HG02610 (cell line): Measurements from ENCODE around the gene IRAK1BP1.
"Not testable (repeated sequence)": the region's sequence is repeated elsewhere in the genome, so short reads cannot be mapped to it uniquely, and the experiment has no call there.

ENCODE experiments used
- ATAC-seq: cut with Tn5 transposase; IDR thresholded peaks from one replicate; pipeline ENCODE4 v1.9.1; 2021; ENCODE audit warnings: mild to moderate bottlenecking, moderate library complexity; ENCODE audit not compliant: unreplicated experiment

Gene IRAK1BP1, protein sequence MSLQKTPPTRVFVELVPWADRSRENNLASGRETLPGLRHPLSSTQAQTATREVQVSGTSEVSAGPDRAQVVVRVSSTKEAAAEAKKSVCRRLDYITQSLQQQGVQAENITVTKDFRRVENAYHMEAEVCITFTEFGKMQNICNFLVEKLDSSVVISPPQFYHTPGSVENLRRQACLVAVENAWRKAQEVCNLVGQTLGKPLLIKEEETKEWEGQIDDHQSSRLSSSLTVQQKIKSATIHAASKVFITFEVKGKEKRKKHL

DNA sequence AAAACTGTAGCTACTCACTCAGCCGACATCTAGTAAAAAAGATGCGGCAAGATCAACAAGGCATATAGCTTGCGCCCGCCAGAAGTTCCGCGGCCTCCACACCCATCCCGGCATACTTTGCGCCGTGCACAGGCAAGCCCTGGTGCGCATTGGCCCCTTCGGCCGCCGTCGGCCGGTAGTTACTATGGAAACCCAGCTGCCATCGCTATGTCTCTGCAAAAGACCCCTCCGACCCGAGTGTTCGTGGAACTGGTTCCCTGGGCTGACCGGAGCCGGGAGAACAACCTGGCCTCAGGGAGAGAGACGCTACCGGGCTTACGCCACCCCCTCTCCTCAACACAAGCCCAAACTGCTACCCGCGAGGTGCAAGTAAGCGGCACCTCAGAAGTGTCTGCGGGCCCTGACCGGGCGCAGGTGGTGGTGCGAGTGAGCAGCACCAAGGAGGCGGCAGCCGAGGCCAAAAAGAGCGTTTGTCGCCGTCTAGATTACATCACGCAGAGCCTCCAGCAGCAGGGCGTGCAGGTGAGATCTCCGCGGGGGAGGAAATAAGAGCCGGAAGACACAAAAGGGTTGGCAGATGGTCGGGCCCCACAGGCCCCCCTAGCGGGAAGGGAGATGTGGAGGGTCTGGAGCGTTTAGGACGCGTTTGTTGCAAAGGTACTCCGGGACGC, at the start of gene IRAK1BP1:
Gene IRAK1BP1, plus strand, starts transcription at position 182 of the 671 bp plus-strand sequence. Its CDS starts 26 bp downstream, at position 208.
- peak; percentile 98 for ATAC-seq

DNA sequence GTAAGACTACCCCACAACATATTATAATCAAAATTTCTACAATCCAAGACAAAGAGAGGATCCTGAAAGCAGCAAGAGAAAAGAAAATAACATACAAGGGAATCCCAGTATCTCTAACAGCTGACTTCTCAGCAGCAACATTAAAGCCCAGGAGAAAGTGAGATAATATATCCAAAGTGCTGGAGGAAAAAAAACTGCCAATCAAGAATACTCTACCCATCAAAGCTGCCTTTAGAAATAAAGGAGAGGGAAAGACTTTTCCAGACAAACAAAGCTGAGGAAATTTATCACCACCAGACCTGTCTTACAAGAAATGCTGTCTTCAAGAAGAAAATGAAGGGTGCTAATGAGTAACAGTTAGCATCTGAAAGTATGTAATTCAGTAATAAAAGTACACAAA, 43.3 kb upstream of the IRAK1BP1 start:
- no peak for ATAC-seq

DNA sequence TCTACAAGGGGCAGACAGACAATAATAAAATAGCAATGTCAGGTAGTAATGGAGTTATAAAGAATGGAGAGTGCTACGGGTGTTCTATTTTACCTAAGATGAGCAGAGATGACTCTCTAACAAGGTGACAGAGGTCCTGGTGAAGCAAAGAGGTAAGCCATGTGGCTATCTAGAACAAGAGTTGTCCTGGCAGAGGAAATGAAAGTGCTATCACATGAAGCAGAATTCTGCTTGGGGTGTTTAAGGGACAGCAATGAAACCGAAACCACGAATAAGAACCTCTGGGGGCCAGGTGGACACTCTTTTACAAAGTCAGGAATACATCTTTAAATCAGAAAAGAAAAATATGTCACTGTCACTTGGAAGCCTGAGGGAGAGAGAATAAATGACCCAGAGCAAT, 37.9 kb upstream of the IRAK1BP1 start:
- no peak for ATAC-seq

DNA sequence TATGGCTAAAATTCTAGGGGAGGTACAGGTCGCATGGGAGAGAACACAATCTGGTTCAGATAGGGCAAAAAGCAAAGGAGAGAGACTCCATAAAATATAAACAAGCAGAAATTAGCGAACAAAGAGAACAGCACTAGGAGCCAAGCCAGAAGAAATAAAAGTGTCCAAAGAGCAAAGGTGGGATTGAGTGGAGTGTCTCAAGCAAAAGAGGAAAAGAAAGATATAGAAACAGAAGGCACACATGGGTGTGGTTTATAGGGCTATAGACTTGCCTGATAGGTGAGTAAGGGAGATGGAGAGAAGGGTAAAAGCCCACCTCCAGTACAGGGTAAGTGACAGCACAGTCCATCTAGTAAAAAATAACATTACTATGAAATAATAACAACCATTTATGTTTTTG, 36.5 kb upstream of the IRAK1BP1 start:
- no peak for ATAC-seq

DNA sequence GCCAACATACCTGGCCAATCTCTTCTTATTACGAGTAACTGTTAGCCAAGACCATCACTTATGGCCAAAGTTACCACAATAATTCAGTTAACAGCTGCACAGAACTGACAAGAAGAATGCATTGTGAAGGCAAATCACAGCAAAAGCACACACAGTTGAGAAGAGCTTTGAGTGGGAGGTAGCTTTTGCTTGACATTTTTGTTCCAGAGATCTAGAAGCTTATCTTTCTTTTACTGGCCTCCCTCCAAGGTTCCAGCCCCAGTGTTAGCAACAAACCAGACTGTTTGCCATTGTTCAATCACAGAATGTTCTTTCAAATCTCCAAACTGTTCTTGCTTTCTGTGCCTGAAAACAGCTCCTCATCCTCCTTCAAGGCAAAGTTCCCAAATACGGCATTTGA, 35.9 kb upstream of the IRAK1BP1 start:
- ATAC-seq, result no peak

DNA sequence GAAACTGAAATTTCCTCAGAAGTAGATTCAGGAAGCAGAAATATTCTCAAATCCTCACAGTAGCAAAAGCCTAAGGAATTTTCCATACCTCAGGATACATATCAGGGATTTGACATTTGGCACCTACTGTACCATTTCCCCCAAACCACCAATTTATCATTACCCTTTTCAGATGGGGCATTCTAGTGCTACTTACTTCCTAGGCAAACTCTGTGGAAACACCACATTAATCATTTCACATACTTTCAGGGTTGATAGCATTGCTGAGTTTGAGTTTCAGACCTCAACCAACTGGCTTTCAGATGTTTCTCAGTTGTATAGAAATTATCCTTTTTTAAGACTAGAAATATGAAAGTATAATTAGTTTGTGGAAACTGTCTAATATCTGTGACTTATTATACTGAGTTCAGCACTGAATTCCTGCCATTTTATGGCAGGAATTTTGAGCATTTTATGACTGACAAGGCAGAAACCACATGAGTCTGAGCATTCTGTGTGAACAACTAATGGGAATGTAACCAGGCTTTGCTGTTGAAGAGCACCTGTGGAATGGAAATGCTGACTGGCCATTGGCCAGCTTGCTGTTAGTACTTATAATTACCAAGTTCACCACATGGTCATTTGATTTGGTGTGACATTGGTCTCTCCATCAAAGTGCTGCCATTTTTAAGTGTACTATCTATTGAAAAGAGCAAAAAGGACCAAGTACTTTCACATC, 35.1 kb upstream of the IRAK1BP1 start:
- peak; percentile 43 for ATAC-seq

DNA sequence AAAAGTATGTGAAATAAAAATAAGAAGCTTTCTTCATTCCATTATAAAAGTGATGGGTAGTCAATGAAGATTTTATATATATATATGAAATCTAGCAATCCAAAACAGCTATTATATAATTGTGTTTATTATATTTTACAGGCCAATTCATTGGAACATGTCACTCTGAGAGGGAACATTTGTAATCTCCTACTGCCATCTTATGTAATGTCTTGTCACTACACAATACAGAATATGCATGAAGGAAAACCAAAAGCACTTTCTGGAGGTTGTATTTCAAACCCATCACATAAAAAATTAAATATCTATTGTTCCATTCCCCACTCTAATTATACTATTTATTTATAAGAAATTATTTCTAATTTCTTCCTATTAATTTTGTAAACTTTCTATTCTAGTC, 31.5 kb upstream of the IRAK1BP1 start:
- ATAC-seq, result no peak

- no peak for ATAC-seq
These were observed 30.8 kb upstream of the IRAK1BP1 start for GRCh38 chr6:78836598-78836997.

- no peak for ATAC-seq
These were observed 26.2 kb upstream of the IRAK1BP1 start for GRCh38 chr6:78841111-78841510.

DNA sequence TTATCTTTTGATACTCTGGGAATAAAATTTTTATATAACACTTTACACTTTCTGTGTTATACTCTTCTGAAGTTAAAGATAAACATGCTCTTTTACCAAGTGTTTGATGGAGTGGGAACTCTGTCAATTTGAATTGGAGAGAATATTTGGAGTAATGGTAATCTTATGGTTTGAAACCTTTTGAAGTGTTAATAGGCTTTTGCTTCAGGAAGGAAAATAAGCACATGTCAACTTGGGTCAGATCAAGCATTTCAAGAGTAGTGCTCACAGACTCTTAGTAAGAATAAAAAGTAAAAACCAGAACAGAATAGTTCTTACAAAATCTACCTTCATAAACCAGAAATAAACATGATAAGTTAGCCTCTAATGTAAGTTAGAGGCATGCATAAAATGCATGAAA, 24.4 kb upstream of the IRAK1BP1 start:
- no peak for ATAC-seq

DNA sequence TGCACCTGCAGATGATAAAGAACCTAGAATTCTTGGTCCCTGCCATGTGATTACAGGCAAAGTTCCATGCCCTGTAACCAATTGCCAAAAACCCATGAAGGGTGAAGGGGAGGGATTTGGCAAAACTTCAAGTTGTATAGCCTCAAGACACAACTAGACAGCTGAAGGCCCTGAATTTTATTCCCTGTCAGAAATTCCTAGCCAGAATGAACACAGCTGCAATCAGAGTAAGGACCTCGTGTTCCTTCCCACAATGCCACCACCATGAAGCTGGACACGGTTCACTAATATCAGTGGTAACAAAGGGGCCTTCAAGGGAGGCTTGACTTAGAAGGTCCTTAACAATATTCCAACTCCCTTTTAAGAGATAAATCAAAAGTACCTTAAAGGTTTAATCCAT, 22.5 kb upstream of the IRAK1BP1 start:
- no peak for ATAC-seq

DNA sequence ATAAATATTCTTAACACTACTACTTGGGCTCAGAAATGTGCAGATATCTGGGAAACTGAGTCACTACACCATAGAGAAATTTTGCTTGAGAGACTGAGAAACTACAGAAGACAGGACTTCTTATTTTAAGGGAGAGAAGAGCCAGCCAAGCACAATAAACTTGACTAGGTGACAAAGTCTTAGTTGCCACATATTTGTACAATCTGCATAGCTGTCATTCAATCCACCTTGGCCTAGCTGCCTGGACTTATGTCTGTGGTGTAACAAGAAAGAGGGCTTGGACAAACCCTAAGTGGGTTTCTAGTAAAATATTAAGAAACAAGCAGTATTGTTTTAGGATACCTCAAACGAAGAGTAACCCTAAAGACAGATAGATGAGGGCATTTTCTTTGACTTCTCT, 21.8 kb upstream of the IRAK1BP1 start:
- ATAC-seq, result no peak

GRCh38 chr6:78850621-78851020, 16.7 kb upstream of the IRAK1BP1 start:
- no peak for ATAC-seq

GRCh38 chr6:78851156-78851555, 16.2 kb upstream of the IRAK1BP1 start:
- no peak for ATAC-seq

DNA sequence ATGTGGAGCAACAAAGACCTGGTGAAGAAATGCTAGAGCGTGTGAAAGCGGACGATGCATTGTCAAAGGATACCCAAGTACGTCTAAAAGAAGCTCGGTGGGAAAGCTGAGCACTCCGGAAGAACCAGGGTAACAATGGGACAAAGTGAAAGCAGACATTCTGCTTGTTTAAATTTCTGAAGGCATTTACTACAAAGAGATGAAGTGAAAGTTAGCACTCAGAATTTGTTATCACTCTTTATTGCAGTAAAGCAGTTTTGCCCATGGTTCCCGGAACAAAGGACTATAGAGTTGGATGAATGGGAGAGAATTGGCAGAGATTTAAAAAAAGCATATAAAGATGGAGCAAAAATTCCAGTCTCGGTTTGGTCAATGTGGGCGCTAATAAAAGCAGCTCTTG, 12.8 kb upstream of the IRAK1BP1 start:
- no peak for ATAC-seq

GRCh38 chr6:78858339-78858938, 8.9 kb upstream of the IRAK1BP1 start:
- not testable (repeated sequence) for ATAC-seq

DNA sequence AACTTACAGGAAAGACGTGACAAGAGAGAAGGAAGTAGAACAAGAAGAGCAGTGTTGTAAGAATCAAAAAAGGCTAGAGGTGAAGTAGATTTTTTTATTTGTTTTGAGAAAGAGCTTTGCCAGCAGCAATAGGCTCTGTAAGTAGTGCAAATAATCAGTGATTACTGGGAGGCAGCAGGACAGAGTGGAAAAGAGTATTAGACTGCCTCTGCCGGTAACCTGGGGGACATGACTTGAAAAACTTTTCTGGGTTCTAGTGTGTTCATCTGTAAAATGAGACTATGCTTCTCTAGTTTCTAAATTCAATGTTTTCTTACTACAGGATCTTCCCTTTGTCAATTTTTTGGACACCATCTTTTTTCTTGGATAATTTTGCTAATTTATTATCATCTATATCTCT, 5.8 kb upstream of the IRAK1BP1 start:
- no peak for ATAC-seq

- ATAC-seq, result no peak
These were observed 3.8 kb upstream of the IRAK1BP1 start for GRCh38 chr6:78863576-78863975.

DNA sequence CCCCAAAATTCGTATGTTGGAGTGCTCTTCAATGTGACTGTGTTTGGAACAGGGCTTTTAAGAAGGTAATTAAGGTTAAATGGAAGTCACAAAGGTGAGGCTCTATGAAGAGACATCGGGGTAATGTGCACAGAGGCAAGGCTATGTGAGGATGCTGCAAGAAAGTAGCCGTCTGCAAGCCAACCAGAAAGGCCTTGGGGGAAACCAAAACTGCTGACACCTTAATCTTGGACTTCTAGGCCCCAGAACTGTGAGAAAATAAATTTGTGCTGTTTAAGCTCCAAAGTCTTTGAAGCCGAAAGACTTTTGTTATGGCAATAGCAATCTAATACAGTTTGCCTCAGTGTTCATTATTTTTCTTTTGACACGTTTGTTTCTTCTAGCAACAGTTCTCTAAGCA, 2.4 kb upstream of the IRAK1BP1 start:
- ATAC-seq, result no peak

- ATAC-seq, result peak; percentile 33
These were observed 356 bp upstream of the IRAK1BP1 start for GRCh38 chr6:78867020-78867369.

DNA sequence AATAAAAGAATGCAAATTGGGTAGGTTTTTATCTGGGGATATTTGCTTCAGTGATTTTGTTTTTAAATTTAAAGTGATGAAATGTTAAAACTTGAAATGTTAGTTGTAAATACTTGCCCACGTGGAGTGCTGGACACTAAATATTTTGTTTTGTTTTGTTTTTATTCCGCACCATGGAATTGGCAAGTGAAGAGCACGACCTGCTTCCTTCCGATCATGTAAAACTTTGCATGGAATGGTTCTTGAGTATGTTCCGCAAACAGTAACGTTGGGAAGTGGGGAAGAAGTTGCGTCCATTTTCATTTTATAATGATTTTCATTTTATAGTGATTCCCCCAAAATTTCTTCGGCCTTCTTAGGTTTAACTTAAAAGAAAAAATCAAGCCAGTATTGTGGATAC, 765 bp downstream of the IRAK1BP1 start:
- no peak for ATAC-seq

GRCh38 chr6:78875505-78875904, 8.2 kb downstream of the IRAK1BP1 start:
- no peak for ATAC-seq
